ENCODE measurements around the gene CENPS. TPM values are rescaled to one million over a fixed set of nuclear protein-coding genes. Genes with fewer than 3 reads are reported as not detected.
"Not testable (repeated sequence)": the region's sequence is repeated elsewhere in the genome, so short reads cannot be mapped to it uniquely, and the experiment has no call there.

Gene CENPS
- total RNA-seq, 2 experiments from 2014 or later: 21.5 to 23.4 TPM

GRCh38 chr1:10440305-10440704 lies 10.1 kb downstream of the CENPS start:
- CTCF ChIA-PET: interaction anchor here (0.7 kb wide), 1 partner anchor 10 kb away, joined by 3 read pairs; the partner anchor contains the start of gene CENPS
- DNase-seq: no peak
- H3K4me1 Mint-ChIP-seq (ENCODE audit: low read depth): no peaks in the 10 kb centered on the region
- no peaks in the 10 kb centered on the region for H3K9me3 Mint-ChIP-seq
- H3K36me3 Mint-ChIP-seq (ENCODE audit: low read depth): no peaks in the 10 kb centered on the region
- H3K4me3 Mint-ChIP-seq: no peak overlapping the region
- intact Hi-C loops (cut with micrococcal nuclease): no loop called here
- H3K27me3 Mint-ChIP-seq (ENCODE audit: low read depth): no peaks in the 10 kb centered on the region
- no peak overlapping the region for H3K27ac Mint-ChIP-seq

GRCh38 chr1:10440794-10441193 lies 10.6 kb downstream of the CENPS start:
- intact Hi-C loops (cut with micrococcal nuclease): no loop called here
- Mint-ChIP-seq H3K27ac (no peak overlapping the region), H3K4me3 (no peak overlapping the region), H3K4me1 (ENCODE audit: low read depth) (no peaks in the 10 kb centered on the region), H3K9me3 (no peaks in the 10 kb centered on the region), H3K36me3 (ENCODE audit: low read depth) (no peaks in the 10 kb centered on the region), H3K27me3 (ENCODE audit: low read depth) (no peaks in the 10 kb centered on the region)
- no peak for DNase-seq
- CTCF ChIA-PET: no interaction called here

GRCh38 chr1:10444248-10444647 lies 14.0 kb downstream of the CENPS start:
- Mint-ChIP-seq H3K27me3 (ENCODE audit: low read depth) (no peaks in the 10 kb centered on the region), H3K4me1 (ENCODE audit: low read depth) (no peaks in the 10 kb centered on the region), H3K4me3 (no peak overlapping the region), H3K36me3 (ENCODE audit: low read depth) (peaks cover 2% of the 10 kb centered on the region), H3K9me3 (no peaks in the 10 kb centered on the region), H3K27ac (no peak overlapping the region)
- intact Hi-C loops (cut with micrococcal nuclease): no loop called here
- CTCF ChIA-PET: interaction anchor here (0.7 kb wide), 1 partner anchor 21 kb away, joined by 4 read pairs; no protein-coding TSS in a partner anchor
- no peak for DNase-seq

- H3K27ac Mint-ChIP-seq: no peak overlapping the region
- CTCF ChIA-PET: interaction anchor here (0.7 to 1.0 kb wide), 2 partner anchors 10 to 20 kb away, joined by 4 read pairs; no protein-coding TSS in a partner anchor
These were observed 14.7 kb downstream of the CENPS start for GRCh38 chr1:10444795-10445397.

GRCh38 chr1:10446790-10447422 lies 16.7 kb downstream of the CENPS start:
- no peak overlapping the region for H3K4me3 Mint-ChIP-seq
- no peaks in the 10 kb centered on the region for H3K9me3 Mint-ChIP-seq
- DNase-seq: no peak
- CTCF ChIA-PET: interaction anchor here (0.8 kb wide), 1 partner anchor 48 kb away, joined by 3 read pairs; no protein-coding TSS in a partner anchor
- no peaks in the 10 kb centered on the region for H3K4me1 Mint-ChIP-seq (ENCODE audit: low read depth)
- no peak overlapping the region for H3K27ac Mint-ChIP-seq
- intact Hi-C loops (cut with micrococcal nuclease): no loop called here
- peaks cover 2% of the 10 kb centered on the region for H3K36me3 Mint-ChIP-seq (ENCODE audit: low read depth)
- no peaks in the 10 kb centered on the region for H3K27me3 Mint-ChIP-seq (ENCODE audit: low read depth)

More at GRCh38 chr1:10444795-10445397, 14.7 kb downstream of the CENPS start:
- no peaks in the 10 kb centered on the region for H3K4me1 Mint-ChIP-seq (ENCODE audit: low read depth)
- no peaks in the 10 kb centered on the region for H3K9me3 Mint-ChIP-seq
- intact Hi-C loops (cut with micrococcal nuclease): no loop called here
- peaks cover 2% of the 10 kb centered on the region for H3K36me3 Mint-ChIP-seq (ENCODE audit: low read depth)
- no peak for DNase-seq
- no peaks in the 10 kb centered on the region for H3K27me3 Mint-ChIP-seq (ENCODE audit: low read depth)
- H3K4me3 Mint-ChIP-seq: no peak overlapping the region

GRCh38 chr1:10449751-10450150 lies 19.5 kb downstream of the CENPS start, which contains the start of gene CORT:
TSS of gene CORT (plus strand) at chr1:10450031. CDS start at chr1:10450224, 193 bp downstream.
- Mint-ChIP-seq H3K4me3 (no peak within 1 kb of the TSS), H3K4me1 (ENCODE audit: low read depth) (no peaks in the 10 kb centered on the region), H3K36me3 (ENCODE audit: low read depth) (peaks cover 4% of the 10 kb centered on the region), H3K27ac (no peak within 1 kb of the TSS), H3K9me3 (no peaks in the 10 kb centered on the region), H3K27me3 (ENCODE audit: low read depth) (no peaks in the 10 kb centered on the region)
- no peak for DNase-seq
- CTCF ChIA-PET: no interaction called here
- intact Hi-C loops (cut with micrococcal nuclease): no loop called here

GRCh38 chr1:10450156-10450814 lies 20.1 kb downstream of the CENPS start:
- Mint-ChIP-seq H3K9me3 (no peaks in the 10 kb centered on the region), H3K27me3 (ENCODE audit: low read depth) (no peaks in the 10 kb centered on the region), H3K4me1 (ENCODE audit: low read depth) (no peaks in the 10 kb centered on the region), H3K36me3 (ENCODE audit: low read depth) (peaks cover 4% of the 10 kb centered on the region), H3K4me3 (no peak overlapping the region), H3K27ac (no peak overlapping the region)
- DNase-seq: no peak
- intact Hi-C loops (cut with micrococcal nuclease): no loop called here
- CTCF ChIA-PET: no interaction called here

- H3K4me3 Mint-ChIP-seq: no peak overlapping the region
- no peak for DNase-seq
- H3K9me3 Mint-ChIP-seq: no peaks in the 10 kb centered on the region
- H3K36me3 Mint-ChIP-seq (ENCODE audit: low read depth): peaks cover 4% of the 10 kb centered on the region
- intact Hi-C loops (cut with micrococcal nuclease): no loop called here
- CTCF ChIA-PET: no interaction called here
- H3K27ac Mint-ChIP-seq: no peak overlapping the region
- H3K27me3 Mint-ChIP-seq (ENCODE audit: low read depth): no peaks in the 10 kb centered on the region
- no peaks in the 10 kb centered on the region for H3K4me1 Mint-ChIP-seq (ENCODE audit: low read depth)
These were observed 20.6 kb downstream of the CENPS start for GRCh38 chr1:10450836-10451235.

GRCh38 chr1:10451287-10451686 lies 21.1 kb downstream of the CENPS start:
- H3K36me3 Mint-ChIP-seq (ENCODE audit: low read depth): peaks cover 7% of the 10 kb centered on the region
- no peak for DNase-seq
- CTCF ChIA-PET: no interaction called here

GRCh38 chr1:10456048-10456447 lies 25.8 kb downstream of the CENPS start:
- CTCF ChIA-PET: interaction anchor here (0.6 to 2.2 kb wide), 4 partner anchors 10 to 803 kb away, joined by 3 to 4 read pairs (median 3); no protein-coding TSS in a partner anchor
- H3K4me1 Mint-ChIP-seq (ENCODE audit: low read depth): peaks cover 6% of the 10 kb centered on the region
- intact Hi-C loops (cut with micrococcal nuclease): no loop called here
- no peak overlapping the region for H3K4me3 Mint-ChIP-seq
- H3K27me3 Mint-ChIP-seq (ENCODE audit: low read depth): no peaks in the 10 kb centered on the region
- H3K36me3 Mint-ChIP-seq (ENCODE audit: low read depth): peaks cover 16% of the 10 kb centered on the region
- peak overlapping the region; percentile 4 for H3K27ac Mint-ChIP-seq
- H3K9me3 Mint-ChIP-seq: no peaks in the 10 kb centered on the region
- DNase-seq: no peak

More at GRCh38 chr1:10451287-10451686, 21.1 kb downstream of the CENPS start:
- no peak overlapping the region for H3K27ac Mint-ChIP-seq
- no peaks in the 10 kb centered on the region for H3K27me3 Mint-ChIP-seq (ENCODE audit: low read depth)
- no peaks in the 10 kb centered on the region for H3K4me1 Mint-ChIP-seq (ENCODE audit: low read depth)
- H3K4me3 Mint-ChIP-seq: no peak overlapping the region
- H3K9me3 Mint-ChIP-seq: no peaks in the 10 kb centered on the region
- intact Hi-C loops (cut with micrococcal nuclease): no loop called here

GRCh38 chr1:10456661-10457060 lies 26.4 kb downstream of the CENPS start:
- Mint-ChIP-seq H3K4me1 (ENCODE audit: low read depth) (peaks cover 6% of the 10 kb centered on the region), H3K36me3 (ENCODE audit: low read depth) (peaks cover 21% of the 10 kb centered on the region), H3K9me3 (no peaks in the 10 kb centered on the region), H3K27me3 (ENCODE audit: low read depth) (no peaks in the 10 kb centered on the region), H3K27ac (peak overlapping the region; percentile 37), H3K4me3 (no peak overlapping the region)
- intact Hi-C loops (cut with micrococcal nuclease): no loop called here
- DNase-seq: no peak
- CTCF ChIA-PET: interaction anchor here (0.6 to 1.6 kb wide), 3 partner anchors 37 to 803 kb away, joined by 3 read pairs; no protein-coding TSS in a partner anchor

- H3K27me3 Mint-ChIP-seq (ENCODE audit: low read depth); intact Hi-C loops (cut with micrococcal nuclease); H3K27ac Mint-ChIP-seq; DNase-seq; H3K4me3 Mint-ChIP-seq; H3K4me1 Mint-ChIP-seq (ENCODE audit: low read depth); H3K9me3 Mint-ChIP-seq: not testable (repeated sequence)
- peaks cover 22% of the 10 kb centered on the region for H3K36me3 Mint-ChIP-seq (ENCODE audit: low read depth)
- CTCF ChIA-PET: interaction anchor here (1.6 kb wide), 1 partner anchor 37 kb away, joined by 3 read pairs; no protein-coding TSS in a partner anchor
These were observed 27.2 kb downstream of the CENPS start for GRCh38 chr1:10457462-10457861.
